Fibroblast of upper back skin (primary cell): ENCODE measurements around the gene SLFN12L.

ENCODE experiments used
- DNase-seq: peaks from one replicate; pipeline ENCODE4 v3.0.0-alpha.2; 2013

Gene SLFN12L

GRCh38 chr17:35423761-35424160 lies 113.7 kb downstream of the SLFN12L start:
- no peak for DNase-seq
